GM21390 (cell line): ENCODE data around the gene PFN1.
"Not testable (repeated sequence)": the region's sequence is repeated elsewhere in the genome, so short reads cannot be mapped to it uniquely, and the experiment has no call there.

Experiments used
- ATAC-seq: cut with Tn5 transposase; IDR thresholded peaks from one replicate; pipeline ENCODE4 v1.9.1; 2021; ENCODE audit not compliant: unreplicated experiment

The PFN1 gene

DNA sequence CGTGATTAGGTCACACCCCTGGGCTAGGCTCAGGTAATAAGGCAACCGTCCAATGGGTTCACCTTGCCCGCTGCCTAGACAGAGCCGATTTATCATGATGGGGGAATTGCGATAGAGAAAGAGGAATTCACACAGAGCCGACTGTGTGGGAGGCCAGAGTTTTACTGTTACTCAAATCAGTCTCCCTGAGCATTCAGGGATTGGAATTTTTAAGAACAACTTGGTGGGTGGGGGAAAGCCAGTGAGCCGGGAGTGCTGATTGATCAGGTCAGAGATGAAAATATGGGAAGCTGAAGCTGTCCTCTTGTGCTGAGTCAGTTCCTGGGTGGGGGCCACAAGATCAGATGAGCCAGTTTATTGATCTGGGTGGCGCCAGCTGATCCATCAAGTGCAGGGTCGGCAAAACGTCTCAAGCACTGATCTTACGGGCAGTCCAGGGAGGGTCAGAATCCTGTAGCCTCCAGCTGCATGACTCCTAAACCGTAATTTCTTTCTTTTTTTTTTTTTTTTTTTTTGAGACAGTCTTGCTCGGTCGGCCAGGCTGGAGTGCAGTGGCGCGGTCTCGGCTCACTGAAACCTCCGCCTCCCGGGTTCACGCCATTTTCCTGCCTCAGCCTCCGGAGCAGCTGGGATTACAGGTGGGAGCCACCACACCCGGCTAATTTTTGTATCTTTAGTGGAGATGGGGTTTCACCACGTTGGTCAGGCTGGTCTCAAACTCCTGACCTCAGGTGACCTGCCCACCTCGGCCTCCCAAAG lies 21.6 kb downstream of the PFN1 start:
- not testable (repeated sequence) for ATAC-seq

DNA sequence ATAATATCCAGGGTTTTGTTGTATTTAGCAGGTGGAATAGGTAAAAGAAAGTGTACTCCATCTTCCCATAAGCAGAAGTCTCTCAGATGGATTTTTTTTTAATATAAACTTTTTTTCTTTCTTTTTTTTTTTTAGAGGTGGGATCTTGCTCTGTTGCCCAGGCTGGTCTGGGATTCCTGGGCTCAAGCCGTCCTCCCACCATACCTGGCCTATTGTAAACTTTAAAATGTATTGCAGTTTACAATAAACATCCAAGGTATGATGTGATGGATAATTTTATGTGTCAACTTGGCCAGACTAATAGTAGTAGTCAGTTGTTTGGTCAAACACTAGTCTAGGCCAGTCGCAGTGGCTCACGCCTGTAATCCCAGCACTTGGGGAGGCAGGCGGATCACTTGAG lies 27.0 kb downstream of the PFN1 start:
- ATAC-seq, result no peak

DNA sequence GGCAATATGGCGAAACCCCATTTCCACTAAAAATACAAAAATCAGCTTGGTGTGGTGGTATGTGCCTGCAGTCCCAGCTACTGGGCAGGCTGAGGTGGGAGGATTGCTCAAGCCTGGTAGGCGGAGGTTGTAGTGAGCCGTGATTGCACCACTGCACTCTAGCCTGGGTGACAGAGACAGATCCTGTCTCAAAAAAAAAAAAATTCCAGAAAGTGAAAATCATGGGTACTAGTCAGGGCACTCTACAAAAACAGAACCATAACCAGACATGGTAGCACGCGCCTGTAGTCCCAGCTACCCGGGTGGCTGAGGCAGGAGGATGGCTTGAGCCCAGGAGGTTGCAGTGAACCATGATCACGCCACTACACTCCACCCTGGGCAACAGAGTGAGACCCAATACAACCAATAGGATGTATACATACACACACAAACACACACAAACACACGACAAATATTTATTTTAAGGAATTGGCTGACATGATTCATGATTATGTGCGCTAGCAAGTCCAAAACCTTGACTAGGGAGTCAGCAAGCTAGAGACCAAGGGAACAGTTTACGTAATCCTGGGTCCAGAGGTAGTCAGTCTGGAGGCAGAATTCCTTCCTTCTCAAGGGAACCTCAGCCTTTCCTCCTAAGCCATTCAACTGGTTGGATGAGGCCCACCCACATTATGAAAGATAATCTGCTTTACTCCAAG lies 27.8 kb downstream of the PFN1 start:
- ATAC-seq, result no peak

DNA sequence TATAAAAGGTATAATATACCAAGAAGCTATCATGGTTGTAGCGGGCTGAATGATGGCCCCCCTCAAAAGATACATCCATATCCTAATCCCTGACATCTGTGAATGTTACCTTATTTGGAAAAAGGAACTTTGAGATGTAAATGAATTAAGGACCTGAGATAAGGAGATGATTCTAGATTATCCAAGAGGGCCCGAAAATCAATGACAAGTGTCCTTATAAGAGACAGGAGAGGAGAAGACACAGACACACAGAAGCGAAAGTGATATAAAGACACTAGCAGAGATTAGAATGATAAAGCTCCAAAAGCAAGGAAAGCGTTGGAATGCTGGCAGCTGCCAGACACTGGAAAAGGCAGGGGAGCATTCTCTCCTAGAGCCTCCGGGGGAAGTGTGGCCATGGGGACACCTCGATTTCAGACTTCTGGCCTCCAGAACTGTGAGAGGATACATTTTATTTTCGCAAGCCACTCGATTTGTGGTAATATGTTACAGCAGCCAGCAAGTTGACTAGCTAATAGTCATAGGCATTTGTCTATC lies 28.8 kb downstream of the PFN1 start:
- no peak for ATAC-seq

DNA sequence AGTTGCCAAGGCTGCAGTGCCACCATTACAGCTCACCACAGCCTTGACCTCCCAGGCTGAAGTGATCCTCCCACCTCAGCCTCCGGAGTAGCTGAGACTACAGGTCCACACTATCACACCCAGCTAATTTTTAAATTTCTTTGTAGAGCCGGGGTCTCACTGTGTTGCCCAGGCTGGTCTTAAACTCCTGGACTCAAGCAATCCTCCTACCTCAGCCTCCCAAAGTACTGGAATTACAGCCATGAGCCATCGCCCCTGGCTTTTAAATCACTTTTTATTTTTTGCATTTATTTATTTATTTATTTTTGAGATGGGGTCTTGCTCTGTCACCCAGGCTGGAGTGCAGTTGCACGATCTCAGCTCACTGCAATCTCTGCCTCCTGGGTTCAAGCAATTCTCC lies 33.8 kb downstream of the PFN1 start:
- ATAC-seq, result not testable (repeated sequence)

DNA sequence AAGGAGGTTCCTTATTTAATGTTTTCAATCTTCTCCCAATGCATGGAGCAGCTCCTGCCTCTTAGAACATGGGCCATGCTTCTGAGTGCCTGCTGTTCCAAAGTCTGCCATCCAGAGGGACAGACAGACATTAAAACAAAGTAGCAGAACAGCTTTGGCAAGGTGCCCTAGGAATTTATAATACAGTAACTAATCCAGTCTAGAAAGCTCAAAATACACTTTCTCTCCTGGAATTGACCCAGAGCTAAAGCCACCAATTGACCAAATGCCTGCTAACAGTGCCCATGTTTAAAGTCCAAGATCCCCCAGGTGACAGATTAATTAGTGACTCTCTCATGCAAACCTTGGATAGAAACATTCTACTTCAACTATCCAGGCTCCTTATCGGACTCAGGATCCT lies 34.3 kb downstream of the PFN1 start:
- no peak for ATAC-seq

DNA sequence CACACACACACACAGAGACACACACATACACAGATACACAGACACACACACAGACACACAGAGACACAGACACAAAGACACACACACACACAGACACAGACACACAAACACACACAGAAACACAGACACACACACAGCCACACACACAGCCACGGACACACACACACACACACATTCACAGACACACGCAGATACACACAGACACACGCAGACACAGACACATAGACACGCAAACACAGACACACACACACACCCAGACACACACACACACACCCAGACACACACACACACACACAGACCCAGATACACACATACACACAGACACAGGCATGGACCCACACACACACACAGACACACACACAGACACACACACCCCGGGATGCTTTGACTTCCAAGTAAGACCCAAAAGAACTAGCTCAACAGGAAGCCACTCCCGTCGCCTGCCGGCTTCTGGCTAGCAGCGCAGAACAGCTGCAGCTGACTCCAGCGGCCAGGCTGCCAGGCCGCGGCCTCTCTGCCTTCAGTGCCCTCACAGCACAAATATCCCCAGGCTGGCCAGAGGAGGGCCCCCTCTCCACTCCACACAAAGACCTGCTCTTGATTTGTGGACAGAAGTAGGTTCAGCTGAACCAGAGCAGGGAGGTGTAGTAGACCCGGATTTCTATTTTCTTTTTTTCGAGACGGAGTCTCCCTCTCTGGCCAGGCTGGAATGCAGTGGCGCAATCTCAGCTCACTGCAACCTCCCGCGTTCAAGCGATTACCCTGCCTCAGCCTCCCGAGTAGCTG lies 39.4 kb downstream of the PFN1 start:
- ATAC-seq, result no peak

DNA sequence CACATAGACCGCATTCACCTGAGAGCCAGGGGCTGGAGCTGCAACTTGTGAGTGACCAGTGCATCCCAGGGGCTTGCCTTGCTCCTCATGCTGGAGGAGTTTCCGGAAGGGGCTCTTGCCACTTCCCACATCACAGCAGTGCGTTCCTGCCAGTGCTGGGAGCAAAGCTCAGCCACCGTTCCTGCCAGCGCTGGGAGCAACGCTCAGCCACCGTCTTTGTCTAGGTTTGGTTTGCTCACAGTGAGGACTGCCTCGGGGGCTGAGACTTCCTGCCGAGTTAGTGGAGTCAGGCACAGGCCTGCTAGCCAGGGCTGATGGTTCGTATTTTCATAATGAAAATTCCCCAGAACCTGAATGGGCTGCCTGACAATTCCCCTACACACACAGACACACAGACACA lies 40.0 kb downstream of the PFN1 start:
- ATAC-seq, result no peak

DNA sequence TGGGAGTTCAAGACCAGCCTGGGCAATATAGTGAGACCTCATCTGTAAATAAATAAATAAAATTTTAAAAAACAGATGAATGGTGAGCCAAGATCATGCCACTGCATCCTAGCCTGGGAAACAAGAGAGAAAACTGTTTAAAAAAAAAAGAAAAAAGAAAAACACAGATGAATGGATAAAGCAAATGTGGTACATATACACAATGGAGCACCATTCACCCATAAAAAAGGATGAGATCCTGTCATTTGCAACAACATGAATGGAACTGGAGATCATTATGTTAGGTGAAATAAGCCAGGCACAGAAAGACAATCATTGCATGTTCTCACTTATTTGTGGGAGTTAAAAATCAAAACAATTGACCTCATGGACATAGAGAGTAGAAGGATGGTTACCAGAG lies 41.7 kb downstream of the PFN1 start:
- not testable (repeated sequence) for ATAC-seq

DNA sequence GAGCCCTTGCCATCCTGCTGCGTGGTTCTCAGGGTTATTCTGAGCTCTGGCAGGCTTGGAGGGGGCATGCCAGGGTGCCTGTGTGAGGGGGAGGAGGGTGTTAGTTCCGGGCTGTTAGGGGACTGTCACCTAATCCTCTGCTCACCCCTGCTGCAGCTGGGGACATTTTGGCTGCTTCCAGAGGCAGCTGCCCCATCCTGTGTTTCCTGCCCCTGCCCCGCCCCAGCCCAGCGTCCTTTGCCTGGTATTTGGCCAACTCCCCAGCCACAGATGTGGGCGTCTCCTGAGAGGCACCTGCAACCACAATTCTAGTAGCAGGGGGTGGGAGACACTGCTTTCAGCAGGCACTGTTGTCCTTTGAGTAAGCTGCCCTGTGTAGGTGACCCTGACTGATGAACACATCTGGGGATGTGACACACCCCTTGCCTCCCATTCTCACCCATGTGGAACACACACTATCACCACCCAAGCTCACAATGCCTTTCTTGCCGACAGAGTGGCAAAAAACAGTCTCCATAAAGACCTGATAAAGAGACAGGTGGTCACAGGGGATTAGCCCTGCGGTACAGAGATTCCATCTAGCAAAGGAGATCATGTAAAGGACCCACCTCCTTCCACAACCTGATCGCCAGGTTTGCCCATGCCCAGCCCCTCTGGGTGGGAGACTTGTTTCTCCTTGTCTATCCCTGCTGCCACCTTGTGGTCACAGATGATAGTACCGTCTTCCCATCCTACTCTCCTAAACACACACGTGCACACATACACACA lies 45.1 kb downstream of the PFN1 start, which contains the start of gene CHRNE:
CHRNE (minus strand) TSS at position 48 of the 768 bp plus-strand sequence; CDS start at position 13, 35 bp downstream.
- no peak for ATAC-seq

DNA sequence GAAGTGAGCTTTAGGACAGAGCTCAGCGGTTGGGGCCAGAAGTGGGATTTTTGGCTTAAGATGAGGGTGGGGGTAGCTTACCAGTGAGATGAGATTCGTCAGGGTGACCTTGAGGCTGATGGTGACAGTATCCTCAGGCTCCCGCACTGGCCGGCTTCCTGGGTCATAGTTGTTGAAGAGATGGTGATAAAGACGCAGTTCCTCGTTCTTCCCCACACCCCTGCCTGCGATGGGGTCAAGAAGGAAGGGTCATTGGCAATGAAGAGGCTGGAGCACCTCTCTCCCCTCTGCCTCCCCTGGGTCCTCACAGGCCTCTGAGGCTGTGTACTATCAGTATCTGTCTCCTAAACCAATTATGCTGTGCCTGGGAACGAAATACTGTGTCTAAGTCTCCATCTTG lies 45.8 kb downstream of the PFN1 start:
- ATAC-seq, result no peak

DNA sequence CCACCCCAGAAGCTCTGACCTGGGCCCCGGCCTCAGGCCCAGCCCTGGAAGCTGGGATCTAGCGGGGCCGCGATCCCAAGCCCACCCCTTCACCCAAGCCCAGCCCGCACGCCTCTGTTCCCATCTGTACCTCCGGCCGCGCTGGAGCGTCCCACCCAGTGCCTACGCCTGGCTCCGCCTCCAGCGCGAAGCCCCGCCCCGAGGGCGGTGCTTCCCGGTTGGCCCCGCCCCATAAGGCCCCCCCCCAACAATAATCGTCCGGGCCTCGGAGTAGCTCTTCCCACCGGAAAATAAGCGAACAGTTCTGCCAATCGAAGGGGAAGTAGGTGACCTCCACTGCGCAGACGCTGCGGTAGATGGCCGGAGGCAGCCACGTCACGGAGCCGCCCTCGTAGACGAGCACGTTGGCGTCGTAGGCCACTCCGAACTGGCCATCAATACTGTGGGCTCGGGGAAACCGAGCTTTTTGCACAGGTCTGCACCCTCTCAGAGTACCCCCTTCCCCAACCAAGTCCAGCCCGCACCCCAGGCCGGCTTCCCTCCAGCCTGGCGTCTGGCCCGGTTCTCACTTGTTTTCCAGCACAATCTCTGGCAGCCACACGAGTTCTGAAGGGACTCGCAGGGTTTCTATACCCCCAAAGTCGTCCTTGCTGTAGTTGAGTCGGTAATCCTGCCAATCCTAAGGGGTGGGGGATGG lies 46.5 kb downstream of the PFN1 start:
- ATAC-seq, result no peak

DNA sequence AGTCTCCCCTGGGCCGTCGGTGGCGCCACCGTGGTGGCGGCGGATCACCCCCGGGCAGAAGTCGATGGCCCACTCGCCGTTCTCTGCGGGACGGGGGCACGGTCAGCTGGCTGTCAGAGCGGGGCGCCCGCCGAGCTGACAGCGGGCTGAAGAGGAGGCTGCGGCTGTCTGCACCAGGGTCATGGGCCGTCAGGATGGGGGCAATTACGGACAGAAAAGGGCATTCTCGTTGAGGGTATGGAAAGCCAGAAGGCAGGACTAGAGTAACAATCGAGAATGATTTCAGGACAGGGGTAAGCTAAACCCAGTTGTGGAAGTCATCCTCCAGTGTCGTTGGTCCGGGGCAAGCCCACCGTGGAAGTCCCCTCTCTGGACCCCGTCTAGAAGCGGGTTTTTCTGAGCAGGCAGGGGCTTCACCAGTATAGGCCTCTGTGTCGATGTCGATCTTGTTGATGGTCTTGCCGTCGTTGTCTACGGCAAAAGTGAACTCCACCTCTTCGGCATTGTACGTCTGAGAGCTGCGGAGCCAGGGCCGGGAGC lies 47.2 kb downstream of the PFN1 start:
- ATAC-seq, result no peak

DNA sequence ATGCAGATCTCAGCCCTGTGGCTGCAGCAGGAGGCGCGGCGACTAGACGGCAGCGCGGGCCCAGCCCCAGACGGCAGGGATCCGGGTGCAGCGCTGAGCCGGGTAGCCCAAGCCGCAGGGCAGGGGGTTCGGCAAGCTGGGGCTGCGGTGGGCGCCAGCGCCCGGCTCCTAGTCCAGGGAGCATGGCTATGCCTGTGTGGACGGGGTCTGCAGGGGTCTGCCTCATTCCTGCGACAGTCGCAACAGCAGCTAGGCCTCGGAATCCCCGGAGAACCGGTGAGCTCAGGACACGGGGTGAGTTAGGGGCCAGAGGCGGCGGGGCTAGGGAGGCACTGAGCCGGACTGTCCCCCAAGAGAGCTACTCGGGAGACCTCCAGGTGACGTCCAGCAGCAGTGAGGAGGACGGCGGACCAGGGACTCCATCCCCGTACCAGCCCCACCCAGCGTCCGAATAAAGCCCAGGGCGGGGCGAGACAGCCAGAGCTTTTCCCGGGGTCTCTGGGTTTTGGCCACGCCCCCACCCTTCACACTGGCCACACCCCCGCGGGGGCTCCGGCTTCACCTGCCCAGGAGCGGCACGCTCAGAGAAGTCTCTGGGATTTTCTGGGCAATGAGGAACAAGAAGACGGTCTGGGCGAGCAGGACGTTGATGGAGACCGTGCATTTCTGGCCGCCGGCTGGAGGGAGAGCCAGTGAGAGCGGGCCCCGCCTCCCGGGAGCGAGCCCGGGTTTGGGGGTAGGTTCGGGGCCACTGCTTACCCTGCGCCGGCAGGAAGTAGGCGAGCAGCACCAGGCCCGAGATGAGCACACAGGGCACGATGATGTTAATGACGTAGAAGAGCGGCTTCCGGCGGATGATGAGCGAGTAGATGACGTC lies 47.9 kb downstream of the PFN1 start:
- no peak for ATAC-seq

DNA sequence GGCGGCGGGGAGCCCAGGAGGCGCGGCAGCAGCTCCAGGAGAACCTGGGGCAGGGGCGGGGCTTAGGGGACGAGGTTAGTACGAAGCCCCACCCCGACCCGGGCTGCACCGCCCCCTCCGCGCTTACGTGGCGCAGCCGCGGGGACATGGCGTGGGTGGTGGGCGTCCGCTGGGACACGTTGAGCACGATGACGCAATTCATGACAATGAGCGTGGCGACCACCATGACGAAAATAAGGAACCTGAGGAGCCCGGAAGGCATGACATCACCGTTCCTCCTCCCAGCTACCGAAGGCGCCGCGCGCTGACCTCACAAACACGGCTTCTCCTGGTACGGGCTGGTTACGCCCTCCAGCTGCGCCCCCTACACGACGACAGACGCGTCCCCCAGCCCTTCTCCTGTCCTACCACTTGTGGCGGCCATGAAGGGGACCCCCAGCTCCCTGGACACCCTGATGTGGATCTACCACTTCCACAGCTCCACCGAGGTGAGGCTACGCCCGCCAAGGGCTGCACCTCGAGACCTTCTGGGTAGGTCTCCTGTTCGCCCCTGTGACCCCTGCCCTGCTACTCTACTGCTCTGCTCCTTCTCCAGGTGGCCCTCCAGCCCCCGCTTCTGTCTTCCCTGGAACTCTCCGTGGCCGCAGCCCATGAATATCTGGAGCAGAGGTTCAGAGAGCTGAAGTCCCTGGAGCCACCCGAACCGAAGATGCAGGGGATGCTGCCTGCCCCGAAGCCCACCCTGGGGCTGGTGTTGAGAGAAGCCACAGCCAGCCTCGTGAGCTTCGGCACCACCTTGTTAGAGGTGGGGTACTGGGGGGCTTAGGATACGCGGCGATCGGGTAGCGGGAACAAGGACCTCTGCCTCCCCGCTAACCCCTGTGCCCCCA lies 48.7 kb downstream of the PFN1 start, which contains the start of gene C17orf107:
C17orf107 (plus strand) TSS at position 196 of the 890 bp plus-strand sequence; CDS start at position 423, 227 bp downstream.
- no peak for ATAC-seq

DNA sequence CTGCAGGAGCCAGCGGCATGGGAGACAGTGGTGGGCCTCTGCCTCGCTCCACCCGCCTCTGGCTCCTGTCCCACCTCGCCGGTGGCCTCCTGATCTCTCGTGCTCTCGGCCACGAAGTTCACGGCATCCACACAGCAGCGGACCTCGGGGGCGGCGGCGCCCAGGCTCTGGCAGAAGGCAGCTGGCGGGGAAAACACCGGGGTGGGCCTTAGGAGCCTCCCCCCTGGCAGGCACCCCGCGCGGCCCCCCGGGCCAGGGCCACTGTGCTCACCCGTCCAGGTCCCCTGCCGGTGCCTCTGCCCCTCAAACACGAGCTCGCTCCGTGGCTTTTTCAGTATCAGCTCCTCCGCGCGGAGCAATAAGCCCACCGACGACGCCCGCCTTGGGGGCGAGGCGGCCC lies 49.4 kb downstream of the PFN1 start:
- ATAC-seq, result no peak

DNA sequence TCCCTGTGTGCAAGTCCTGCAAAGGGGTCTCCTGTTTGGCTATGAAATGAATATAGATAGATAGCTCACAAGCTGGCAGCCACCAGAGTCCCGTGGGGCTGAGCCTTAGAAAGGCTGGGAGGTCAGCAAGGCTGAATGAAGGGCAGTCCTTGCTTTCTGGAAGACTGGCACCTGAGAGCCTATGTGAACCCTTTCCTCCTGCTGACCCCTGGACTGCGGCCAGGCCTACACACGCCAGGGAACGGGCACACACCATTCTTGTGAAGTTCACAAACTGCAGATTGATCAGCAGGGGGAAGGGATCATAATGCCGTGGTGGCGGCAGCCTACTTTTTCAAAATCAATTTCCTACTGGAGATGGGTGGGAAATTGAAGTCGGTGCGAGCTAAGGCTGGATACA lies 50.0 kb downstream of the PFN1 start:
- ATAC-seq, result no peak

DNA sequence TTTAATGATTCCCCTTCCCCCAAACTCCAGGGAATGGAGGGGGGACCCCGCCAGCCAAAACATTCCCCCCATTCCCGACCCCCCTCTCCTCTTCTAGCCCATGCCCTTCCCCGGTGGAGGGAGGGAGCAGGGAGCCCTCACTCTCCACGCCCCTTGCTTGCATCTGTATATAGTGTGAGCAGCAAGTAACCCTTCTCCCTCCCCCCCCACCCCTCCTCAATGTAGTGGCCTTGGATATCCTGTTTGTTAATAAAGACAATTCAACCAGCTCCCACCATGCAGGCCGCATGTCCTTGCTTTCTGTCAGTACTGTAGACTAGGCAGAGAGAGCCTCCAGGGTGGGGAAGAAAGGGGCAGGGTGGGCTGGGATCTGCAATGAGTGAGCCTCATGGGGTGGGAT lies 50.5 kb downstream of the PFN1 start:
- no peak for ATAC-seq
